Lung microvascular endothelial cell (primary cell): ENCODE data around the gene ADAM30. TPM values are rescaled to one million over a fixed set of nuclear protein-coding genes. Genes with fewer than 3 reads are reported as not detected.

ENCODE experiments used
- DNase-seq, 2 donors: peaks; one replicate each; pipeline versions ENCODE4 v3.0.0 to v3.0.0-alpha.2; 2010; ENCODE audit warnings: low read depth in 2 of 2
- total RNA-seq: library from RNA; depleted of rRNA; stranded (reverse); fragments of >200 nt; gene quantifications from 2 replicates; pipeline ENCODE4 v1.2.1, GENCODE V29; 2014

The ADAM30 gene
- total RNA-seq, 1 donor from 2014 or later, result not detected

- no peak for DNase-seq
Measured at GRCh38 chr1:119909890-119910596, 13.7 kb upstream of the ADAM30 start.

GRCh38 chr1:119908661-119909060, 12.3 kb upstream of the ADAM30 start:
- DNase-seq, result no peak

GRCh38 chr1:119906927-119907652, 10.8 kb upstream of the ADAM30 start:
- no peak for DNase-seq

GRCh38 chr1:119903443-119903835, 7.1 kb upstream of the ADAM30 start:
- no peak for DNase-seq

GRCh38 chr1:119902775-119903442, 6.6 kb upstream of the ADAM30 start:
- DNase-seq, result no peak

GRCh38 chr1:119898981-119899720, 2.8 kb upstream of the ADAM30 start:
- DNase-seq, result no peak

- DNase-seq, result no peak
Measured at GRCh38 chr1:119898530-119898929, 2.2 kb upstream of the ADAM30 start.

GRCh38 chr1:119895102-119895501, 1.2 kb downstream of the ADAM30 start:
- no peak for DNase-seq

GRCh38 chr1:119893827-119894700, 2.3 kb downstream of the ADAM30 start:
- DNase-seq, result no peak

GRCh38 chr1:119893238-119893791, 3.0 kb downstream of the ADAM30 start:
- no peak for DNase-seq

- no peak for DNase-seq
Measured at GRCh38 chr1:119891386-119891785, 4.9 kb downstream of the ADAM30 start.

GRCh38 chr1:119888476-119888875, 7.8 kb downstream of the ADAM30 start:
- DNase-seq, result no peak

GRCh38 chr1:119887427-119887826, 8.9 kb downstream of the ADAM30 start:
- no peak for DNase-seq

GRCh38 chr1:119885903-119886783, 10.2 kb downstream of the ADAM30 start:
- DNase-seq, result peak; percentile 64 to 65

GRCh38 chr1:119884711-119885110, 11.6 kb downstream of the ADAM30 start:
- DNase-seq, result no peak

- DNase-seq, result no peak
Measured at GRCh38 chr1:119883826-119884225, 12.5 kb downstream of the ADAM30 start.

- no peak for DNase-seq
Measured at GRCh38 chr1:119882132-119883049, 13.9 kb downstream of the ADAM30 start.
